Chondrocyte (in vitro differentiated cells): ENCODE data around the gene TRIM29. TPM values are rescaled to one million over a fixed set of nuclear protein-coding genes. Genes with fewer than 3 reads are reported as not detected.

ENCODE experiments used
- DNase-seq: peaks from one replicate; pipeline ENCODE4 v3.0.0; 2021; ENCODE audit warnings: mixed read lengths, low spot score
- H3K27ac Mint-ChIP-seq: one replicate; pipeline ENCODE4 v1.8.0; 2021; ENCODE audit warnings: mild to moderate bottlenecking, moderate library complexity, mixed read lengths; ENCODE audit not compliant: unreplicated experiment
- H3K27me3 Mint-ChIP-seq: 2 replicates; pipeline ENCODE4 v1.8.0; 2021; ENCODE audit warnings: low read depth, mixed read lengths
- H3K36me3 Mint-ChIP-seq: 2 replicates; pipeline ENCODE4 v1.8.0; 2021; ENCODE audit warnings: low read depth, mixed read lengths
- H3K4me1 Mint-ChIP-seq: 2 replicates; pipeline ENCODE4 v1.8.0; 2021; ENCODE audit warnings: low read depth, mild to moderate bottlenecking, mixed read lengths
- H3K4me3 Mint-ChIP-seq: one replicate; pipeline ENCODE4 v1.8.0; 2021; ENCODE audit warnings: mild to moderate bottlenecking, moderate library complexity, mixed read lengths; ENCODE audit not compliant: unreplicated experiment
- H3K9me3 Mint-ChIP-seq: 2 replicates; pipeline ENCODE4 v1.8.0; 2021; ENCODE audit warnings: low read depth, mixed read lengths
- CTCF ChIP-seq: fragments of 200-600 bp; sonication (generic); IDR thresholded peaks from 2 replicates; pipeline ENCODE4 v1.5.0; 2021; ENCODE audit warnings: antibody characterized with exemption, mild to moderate bottlenecking, moderate library complexity
- total RNA-seq: library from RNA; stranded (reverse); gene quantifications from 3 replicates; pipeline ENCODE4 v1.2.1, GENCODE V29; 2021

The TRIM29 gene
- total RNA-seq, 1 donor from 2014 or later, result not detected

GRCh38 chr11:120079750-120080610 lies 57.9 kb downstream of the TRIM29 start:
- peaks cover 6% of the 10 kb centered on the region for H3K36me3 Mint-ChIP-seq
- no peaks in the 10 kb centered on the region for H3K4me1 Mint-ChIP-seq
- H3K27me3 Mint-ChIP-seq, result peaks cover 33% of the 10 kb centered on the region
- H3K4me3 Mint-ChIP-seq, result no peak overlapping the region
- peak; percentile 71 for TF ChIP-seq CTCF
- DNase-seq, result no peak
- H3K27ac Mint-ChIP-seq, result no peak overlapping the region
- peaks cover 12% of the 10 kb centered on the region for H3K9me3 Mint-ChIP-seq

- TF ChIP-seq CTCF, result no peak
- peaks cover 33% of the 10 kb centered on the region for H3K27me3 Mint-ChIP-seq
- no peak for DNase-seq
- H3K9me3 Mint-ChIP-seq, result peaks cover 9% of the 10 kb centered on the region
- peaks cover 6% of the 10 kb centered on the region for H3K36me3 Mint-ChIP-seq
- H3K4me3 Mint-ChIP-seq, result no peak overlapping the region
- H3K27ac Mint-ChIP-seq, result no peak overlapping the region
- H3K4me1 Mint-ChIP-seq, result no peaks in the 10 kb centered on the region
Measured at GRCh38 chr11:120078397-120078796, 59.5 kb downstream of the TRIM29 start.

GRCh38 chr11:120074076-120074475 lies 63.8 kb downstream of the TRIM29 start:
- no peak for TF ChIP-seq CTCF
- Mint-ChIP-seq H3K36me3 (no peaks in the 10 kb centered on the region), H3K9me3 (no peaks in the 10 kb centered on the region), H3K4me1 (no peaks in the 10 kb centered on the region), H3K27ac (no peak overlapping the region), H3K27me3 (peaks cover 30% of the 10 kb centered on the region), H3K4me3 (no peak overlapping the region)
- DNase-seq, result no peak

- Mint-ChIP-seq H3K4me3 (no peak overlapping the region), H3K4me1 (no peaks in the 10 kb centered on the region), H3K27me3 (peaks cover 23% of the 10 kb centered on the region), H3K27ac (no peak overlapping the region), H3K9me3 (no peaks in the 10 kb centered on the region), H3K36me3 (no peaks in the 10 kb centered on the region)
- TF ChIP-seq CTCF, result no peak
- no peak for DNase-seq
Measured at GRCh38 chr11:120073196-120073595, 64.7 kb downstream of the TRIM29 start.

- H3K4me3 Mint-ChIP-seq, result no peak overlapping the region
- no peaks in the 10 kb centered on the region for H3K9me3 Mint-ChIP-seq
- no peaks in the 10 kb centered on the region for H3K36me3 Mint-ChIP-seq
- H3K27ac Mint-ChIP-seq, result no peak overlapping the region
- no peak for DNase-seq
- TF ChIP-seq CTCF, result no peak
- peaks cover 33% of the 10 kb centered on the region for H3K27me3 Mint-ChIP-seq
- no peaks in the 10 kb centered on the region for H3K4me1 Mint-ChIP-seq
Measured at GRCh38 chr11:120068114-120068573, 69.8 kb downstream of the TRIM29 start.
